Kidney glomerular epithelial cell (primary cell): ENCODE results near the gene NRXN3.
A peak's percentile ranks its signal among the peaks of the same experiment; 100 is the strongest.

Experiments
- DNase-seq: peaks from one replicate; lab custom pipeline; 2025; lab: John Stamatoyannopoulos, UW

The NRXN3 gene

DNA sequence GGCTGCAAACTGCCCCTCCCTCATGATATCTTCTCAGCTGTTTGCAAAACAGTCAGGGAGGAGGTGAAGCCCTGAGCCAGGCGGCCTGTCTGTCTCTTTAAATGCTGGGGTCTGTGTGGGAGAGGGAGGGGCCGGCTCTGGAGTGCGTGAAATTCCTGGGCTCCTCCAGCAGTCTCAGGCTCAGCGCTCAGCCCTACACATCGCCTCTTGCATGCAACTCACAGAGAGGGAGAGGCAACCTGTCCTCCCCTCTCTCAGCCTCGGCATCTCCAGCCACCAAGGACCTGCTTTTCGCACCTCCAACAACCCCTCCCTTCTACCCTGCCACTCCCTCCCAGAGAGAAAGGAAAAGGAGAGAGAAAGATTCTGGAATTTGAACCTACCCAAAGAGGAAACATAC, at the start of gene NRXN3:
Gene NRXN3, plus strand, starts transcription at position 171 of the 400 bp plus-strand sequence. CDS start 72,721 bp downstream, outside the sequence.
- no peak for DNase-seq

DNA sequence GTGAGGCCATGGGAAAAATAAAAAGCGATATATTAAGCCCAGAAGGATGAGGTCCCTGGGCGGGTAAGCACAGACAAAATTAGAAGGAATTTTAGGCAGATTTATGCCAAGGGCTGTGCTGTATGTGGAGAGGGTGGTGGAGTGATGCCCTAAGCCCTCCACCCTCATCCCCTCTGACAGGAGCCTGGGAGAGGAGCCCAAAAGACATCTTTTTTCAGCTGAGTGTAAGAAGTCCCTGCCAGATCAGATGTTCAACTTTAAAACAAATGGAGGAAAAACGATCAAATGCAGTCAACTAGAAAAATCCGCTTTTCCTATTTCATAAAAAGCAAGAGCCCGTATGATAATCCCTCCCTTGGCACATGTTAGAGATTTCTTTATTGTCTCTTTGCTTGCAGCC, 47.7 kb upstream of the NRXN3 start:
- DNase-seq = no peak

DNA sequence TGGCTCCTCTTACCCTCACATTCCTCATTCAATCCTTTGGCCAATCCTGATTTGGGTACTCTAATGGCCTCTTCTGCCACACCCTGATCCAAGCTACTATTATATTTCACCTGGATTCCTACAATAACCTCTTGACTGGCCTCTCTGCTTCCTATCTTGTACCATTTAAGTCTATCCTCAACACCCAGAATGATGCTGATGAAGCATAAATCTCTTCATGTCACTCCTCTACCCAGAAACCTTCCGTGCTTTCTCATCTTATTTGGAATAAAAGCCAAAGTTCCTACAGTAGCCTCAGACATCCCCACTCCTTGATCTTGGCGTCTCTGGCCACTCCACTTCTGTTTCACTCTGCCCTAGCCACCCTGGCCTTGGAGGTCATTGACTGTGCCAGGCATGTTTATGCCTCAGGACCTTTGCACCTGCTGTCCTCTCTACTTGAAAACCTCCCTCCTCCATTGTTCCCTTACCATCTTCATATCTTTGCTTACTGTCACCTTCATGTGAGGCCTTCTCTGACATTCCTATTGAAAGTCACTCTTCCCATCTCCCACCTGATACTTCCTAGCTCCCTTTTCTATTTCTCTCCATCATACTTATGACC, 46.4 kb upstream of the NRXN3 start:
- no peak for DNase-seq

DNA sequence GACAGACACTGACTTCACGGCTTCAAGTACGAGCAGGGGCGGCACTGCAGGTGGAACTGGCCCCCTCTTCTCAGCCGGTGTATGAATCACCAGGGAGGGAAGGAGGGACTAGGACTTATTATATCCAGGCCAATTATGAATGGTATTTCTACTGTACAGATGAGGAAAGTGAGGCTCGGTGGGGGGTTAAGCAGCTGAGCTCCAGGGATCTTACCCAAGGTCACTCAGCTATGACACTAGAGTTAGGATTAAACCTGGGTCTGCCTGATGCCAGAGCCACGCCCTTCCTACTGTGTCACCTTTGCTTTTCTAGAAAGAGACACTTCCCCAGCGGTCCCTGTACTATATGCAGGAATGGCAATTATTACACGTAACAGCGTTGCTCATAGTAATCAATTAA, 42.2 kb upstream of the NRXN3 start:
- DNase-seq = no peak

DNA sequence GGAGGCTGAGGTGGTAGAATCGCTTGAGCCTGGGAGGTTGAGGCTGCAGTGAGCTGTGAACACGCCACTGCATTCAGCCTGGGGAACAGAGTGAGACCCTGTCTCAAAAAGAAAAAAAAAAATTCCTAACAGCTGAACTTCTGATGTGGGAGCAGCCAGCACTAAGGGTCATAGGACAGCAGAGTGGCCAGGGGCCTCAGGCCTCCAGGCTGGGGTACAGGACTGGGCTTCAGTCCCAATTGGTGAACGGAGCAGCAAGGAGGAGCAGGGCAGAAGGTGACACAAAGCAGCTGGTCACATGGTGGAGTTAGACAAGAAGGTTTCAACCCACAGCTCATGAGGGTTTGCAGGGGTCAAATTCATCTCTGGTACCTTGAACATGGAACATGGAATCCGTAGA, 40.8 kb upstream of the NRXN3 start:
- no peak for DNase-seq

GRCh38 chr14:78130356-78130755, 39.8 kb upstream of the NRXN3 start:
- DNase-seq = no peak

DNA sequence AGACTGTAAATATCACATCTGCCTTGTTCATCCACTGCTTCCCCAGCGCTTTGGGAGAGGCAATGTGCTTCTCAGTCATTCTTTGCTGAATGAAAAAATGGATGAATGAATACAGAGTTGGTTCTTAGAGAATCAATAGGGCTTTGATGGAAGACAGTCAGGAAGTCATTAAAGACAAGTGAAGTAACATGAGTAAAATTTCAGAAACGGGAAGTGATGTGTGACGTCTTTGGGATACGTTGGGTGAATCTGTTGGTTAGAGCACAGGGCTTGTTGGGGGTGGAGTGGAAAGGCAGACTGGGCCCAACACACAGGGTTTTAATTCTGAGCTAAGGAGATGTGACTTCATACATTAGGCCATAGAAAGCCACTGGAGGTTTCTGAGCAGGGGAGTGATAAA, 39.0 kb upstream of the NRXN3 start:
- DNase-seq = no peak

GRCh38 chr14:78131616-78132015, 38.6 kb upstream of the NRXN3 start:
- DNase-seq = no peak

- DNase-seq = no peak
Measured at GRCh38 chr14:78135450-78135891, 34.7 kb upstream of the NRXN3 start.

GRCh38 chr14:78136695-78137094, 33.5 kb upstream of the NRXN3 start:
- DNase-seq = no peak

GRCh38 chr14:78141590-78141989, 28.6 kb upstream of the NRXN3 start:
- no peak for DNase-seq

DNA sequence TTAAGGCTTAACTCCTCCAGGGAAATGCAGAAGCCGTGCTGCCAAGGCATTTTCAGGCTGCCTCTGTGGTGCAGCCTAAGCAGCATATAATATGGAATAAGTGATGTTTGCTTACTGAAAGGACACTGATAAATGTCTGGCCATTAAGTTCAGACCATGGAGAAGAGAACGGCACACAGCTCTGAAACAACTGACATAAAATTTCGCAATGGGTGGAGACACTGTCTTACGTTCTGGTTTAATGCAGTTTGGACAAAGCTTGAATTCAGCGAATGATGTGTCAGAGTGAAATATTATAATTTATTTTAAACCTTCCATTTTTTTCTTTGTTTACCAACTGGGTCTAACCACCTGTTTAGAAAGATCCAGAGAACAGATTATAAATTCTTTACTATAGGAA, 27.2 kb upstream of the NRXN3 start:
- no peak for DNase-seq

- peak; percentile 14 for DNase-seq
Measured at GRCh38 chr14:78143489-78144145, 26.6 kb upstream of the NRXN3 start.

DNA sequence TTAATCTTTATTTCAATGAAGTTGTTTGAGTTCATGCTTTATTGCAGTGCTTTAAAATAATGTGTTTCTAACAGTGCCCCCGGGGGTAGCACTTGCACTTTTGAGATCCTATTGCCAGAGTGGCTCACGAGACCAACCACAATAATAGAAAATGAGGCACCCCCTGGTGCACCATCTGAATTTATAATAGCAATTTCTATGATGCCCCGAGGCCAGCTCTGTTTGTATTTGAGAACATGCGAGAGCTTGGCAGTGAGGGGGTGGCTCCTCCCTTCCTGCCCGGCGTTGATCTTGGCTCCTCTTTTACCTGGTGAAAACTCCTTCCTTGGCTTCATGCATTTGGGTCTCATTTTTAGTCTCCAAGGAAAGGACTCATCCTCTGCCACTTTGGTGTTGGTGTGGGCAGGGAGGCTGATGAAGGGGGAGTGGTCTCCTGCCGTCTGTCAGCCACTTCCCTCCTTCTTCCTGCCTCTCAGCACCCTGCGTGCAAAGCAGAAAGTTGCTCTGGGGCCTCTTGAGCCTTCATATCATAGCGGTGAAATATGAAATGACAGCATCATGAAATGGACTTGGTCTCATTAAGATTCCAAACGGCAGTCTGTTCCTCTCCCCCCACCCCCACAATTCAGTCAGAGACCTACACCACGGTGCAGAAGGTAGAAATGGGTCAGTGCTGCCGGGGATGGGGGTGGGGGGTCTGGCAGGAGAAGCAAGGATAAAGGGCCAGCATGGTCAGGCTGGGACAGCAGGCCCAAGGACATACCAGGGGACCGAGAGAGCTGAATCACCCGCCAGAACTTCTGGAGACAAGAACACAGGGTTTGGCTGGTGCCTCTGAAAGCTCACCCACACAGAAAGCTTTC, 17.7 kb upstream of the NRXN3 start:
- DNase-seq = no peak

- DNase-seq = no peak
Measured at GRCh38 chr14:78153064-78153341, 17.2 kb upstream of the NRXN3 start.

- no peak for DNase-seq
Measured at GRCh38 chr14:78154827-78155226, 15.3 kb upstream of the NRXN3 start.

- DNase-seq = no peak
Measured at GRCh38 chr14:78156196-78156595, 14.0 kb upstream of the NRXN3 start.

DNA sequence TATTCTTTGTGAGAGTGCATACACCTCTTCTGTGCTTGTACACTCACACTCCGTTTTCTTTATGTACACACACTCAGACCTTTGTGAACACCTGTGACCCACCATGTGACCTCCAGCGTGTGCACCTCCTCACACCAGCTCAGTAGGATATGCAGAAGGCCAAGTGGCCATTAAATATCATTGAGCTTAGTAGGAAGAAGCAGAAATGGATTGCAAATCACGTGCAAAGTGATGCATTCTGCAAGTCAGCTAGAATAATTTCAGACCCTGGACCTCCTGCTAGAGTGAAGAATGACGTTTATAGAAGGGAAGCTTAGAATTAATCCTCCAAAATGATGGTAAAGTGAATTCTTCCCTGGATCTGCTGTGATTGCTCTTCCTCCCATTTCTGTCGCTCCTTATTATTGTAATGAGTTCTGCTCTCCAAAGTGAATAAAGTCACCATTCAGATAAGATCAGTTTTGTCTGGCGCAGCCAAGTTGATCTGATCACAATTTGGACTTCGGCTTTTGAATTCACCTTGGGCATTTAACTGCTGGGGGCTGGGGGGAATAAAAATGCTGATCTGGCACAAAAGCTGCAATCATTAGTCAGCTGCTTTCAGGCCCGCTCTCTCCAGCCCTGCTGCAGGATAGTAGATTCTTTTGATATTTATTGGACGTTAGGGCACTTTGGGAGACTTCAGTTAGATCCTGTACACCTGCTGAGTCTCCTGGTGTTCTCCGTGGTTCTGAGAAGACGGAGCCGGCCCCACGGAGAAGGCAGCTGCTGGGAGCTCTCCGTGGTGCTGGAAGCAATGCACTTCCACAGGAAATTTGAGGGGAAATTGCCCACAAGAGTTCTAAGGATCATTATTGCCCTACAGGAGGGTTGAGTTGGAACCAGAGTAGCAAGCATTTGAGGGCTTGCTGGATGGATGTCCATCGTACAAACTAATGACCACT, 12.4 kb upstream of the NRXN3 start:
- peak; percentile 16 for DNase-seq

DNA sequence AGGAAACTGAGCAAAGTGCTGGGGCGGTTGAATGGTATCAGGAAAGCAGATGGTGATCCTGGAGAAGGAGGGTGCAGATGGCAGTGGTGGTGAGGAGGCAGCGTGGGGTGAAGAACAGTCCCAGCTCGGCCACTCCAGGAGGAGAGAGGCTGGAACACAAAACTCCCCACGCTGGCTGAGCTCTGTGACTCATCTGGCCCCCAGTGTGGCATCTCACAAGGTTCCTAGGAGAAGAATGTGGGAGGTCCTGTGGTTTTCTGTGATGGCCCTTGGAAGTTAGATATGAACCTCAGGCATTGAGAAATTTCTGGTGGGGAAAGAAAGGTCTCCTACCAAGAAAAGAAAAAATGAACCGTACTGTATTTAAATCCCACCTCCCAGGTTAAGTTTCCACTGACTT, 8.0 kb upstream of the NRXN3 start:
- peak; percentile 6 for DNase-seq

DNA sequence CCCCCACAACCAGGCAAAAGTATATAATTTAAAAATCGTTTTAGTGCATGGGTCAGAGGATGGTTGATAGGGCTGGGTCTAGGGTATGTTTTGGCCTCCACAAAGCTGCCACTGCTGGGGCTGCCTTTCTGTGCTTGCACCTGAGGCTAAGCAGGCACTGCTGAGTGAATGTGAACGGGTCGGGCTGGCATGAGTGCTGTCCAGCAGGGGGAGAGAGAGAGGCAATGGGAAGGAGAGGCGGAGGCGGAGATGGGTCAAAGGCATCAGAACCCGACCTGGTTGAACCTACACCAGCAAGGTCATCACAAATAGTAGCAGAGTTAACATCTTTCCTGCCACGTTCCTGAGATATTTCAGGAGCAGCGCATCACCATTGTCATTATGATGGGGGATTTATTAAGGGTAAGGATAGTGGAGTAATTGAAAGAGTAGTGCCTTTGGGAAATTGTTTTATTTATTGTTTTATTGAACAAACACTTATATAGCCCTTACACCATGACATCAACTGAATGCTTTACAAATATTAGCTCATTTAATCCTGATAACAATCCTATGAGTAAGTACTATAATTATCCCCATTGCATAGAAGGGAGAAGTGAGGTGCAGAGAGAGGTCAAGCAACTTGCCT, 5.8 kb upstream of the NRXN3 start:
- no peak for DNase-seq

GRCh38 chr14:78172428-78172827, 2.3 kb downstream of the NRXN3 start:
- DNase-seq = no peak
